ENCODE results near the gene BCAS3.

The BCAS3 gene

DNA sequence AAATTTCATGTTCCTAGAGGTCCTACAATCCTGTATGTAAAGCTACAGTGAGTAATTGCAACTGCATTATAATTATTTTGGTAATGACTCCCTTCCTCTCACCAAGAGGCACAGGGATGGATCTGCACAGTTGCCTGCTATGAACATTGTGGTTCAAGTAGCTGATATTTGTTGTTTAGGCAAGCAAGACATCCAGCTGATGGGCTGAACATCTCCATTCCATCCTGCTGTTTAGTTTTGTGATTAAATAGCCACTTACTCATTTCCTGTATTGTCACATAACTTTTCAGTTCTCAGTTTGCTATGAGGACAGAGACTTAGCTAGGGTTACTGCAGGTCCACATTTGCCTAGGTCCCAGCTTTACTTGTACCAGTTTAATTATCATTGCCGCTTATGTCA lies 540.8 kb downstream of the BCAS3 start:
- no peak overlapping the region for H3K27ac Mint-ChIP-seq
- no peaks in the 10 kb centered on the region for H3K27me3 Mint-ChIP-seq
- H3K9me3 Mint-ChIP-seq = no peaks in the 10 kb centered on the region
- H3K4me3 Mint-ChIP-seq = no peak overlapping the region
- H3K36me3 Mint-ChIP-seq (ENCODE audit: low read depth) = no peaks in the 10 kb centered on the region
- H3K4me1 Mint-ChIP-seq (ENCODE audit: low read depth) = peaks cover 38% of the 10 kb centered on the region
- no peak for DNase-seq

DNA sequence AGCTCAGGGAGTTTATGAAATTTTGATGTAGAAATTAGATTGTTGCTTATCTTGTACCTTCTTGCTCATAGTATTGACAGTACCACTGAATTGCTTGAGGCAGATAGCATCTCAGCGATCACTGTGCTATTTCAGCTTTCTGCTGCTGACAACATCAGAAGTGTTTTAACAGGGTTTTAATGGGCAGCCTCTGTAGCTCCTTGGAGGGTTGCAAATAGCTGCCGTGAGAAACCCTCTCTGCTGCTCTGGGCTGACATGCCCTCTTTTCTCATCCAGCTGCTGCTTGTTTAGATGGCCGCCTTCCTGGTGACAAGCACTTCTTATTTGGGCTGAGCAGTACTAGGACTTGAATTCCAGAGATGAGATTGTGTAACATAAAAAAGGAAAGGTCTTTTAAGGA lies 541.8 kb downstream of the BCAS3 start:
- H3K4me3 Mint-ChIP-seq = no peak overlapping the region
- no peaks in the 10 kb centered on the region for H3K9me3 Mint-ChIP-seq
- H3K27ac Mint-ChIP-seq = no peak overlapping the region
- peaks cover 41% of the 10 kb centered on the region for H3K4me1 Mint-ChIP-seq (ENCODE audit: low read depth)
- H3K36me3 Mint-ChIP-seq (ENCODE audit: low read depth) = no peaks in the 10 kb centered on the region
- H3K27me3 Mint-ChIP-seq = no peaks in the 10 kb centered on the region
- DNase-seq = no peak

DNA sequence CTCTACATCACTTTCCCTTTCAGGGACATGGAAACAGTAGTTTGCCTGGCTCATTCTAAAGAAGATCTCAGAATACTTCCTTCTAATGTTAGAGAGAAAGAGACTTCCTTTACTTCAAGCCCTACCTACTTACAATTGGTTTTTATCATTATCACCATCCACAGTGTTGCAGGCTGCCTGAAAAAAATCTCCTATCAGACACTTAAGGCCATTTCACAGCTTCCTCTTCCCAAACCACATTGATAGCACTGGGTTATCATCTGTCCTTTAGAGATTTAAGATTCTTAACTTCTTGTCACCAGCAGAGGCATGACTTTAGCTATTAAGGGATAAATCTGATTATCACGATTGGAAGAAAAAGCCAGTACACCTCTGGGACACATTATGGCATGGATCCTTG lies 543.5 kb downstream of the BCAS3 start:
- peaks cover 41% of the 10 kb centered on the region for H3K4me1 Mint-ChIP-seq (ENCODE audit: low read depth)

DNA sequence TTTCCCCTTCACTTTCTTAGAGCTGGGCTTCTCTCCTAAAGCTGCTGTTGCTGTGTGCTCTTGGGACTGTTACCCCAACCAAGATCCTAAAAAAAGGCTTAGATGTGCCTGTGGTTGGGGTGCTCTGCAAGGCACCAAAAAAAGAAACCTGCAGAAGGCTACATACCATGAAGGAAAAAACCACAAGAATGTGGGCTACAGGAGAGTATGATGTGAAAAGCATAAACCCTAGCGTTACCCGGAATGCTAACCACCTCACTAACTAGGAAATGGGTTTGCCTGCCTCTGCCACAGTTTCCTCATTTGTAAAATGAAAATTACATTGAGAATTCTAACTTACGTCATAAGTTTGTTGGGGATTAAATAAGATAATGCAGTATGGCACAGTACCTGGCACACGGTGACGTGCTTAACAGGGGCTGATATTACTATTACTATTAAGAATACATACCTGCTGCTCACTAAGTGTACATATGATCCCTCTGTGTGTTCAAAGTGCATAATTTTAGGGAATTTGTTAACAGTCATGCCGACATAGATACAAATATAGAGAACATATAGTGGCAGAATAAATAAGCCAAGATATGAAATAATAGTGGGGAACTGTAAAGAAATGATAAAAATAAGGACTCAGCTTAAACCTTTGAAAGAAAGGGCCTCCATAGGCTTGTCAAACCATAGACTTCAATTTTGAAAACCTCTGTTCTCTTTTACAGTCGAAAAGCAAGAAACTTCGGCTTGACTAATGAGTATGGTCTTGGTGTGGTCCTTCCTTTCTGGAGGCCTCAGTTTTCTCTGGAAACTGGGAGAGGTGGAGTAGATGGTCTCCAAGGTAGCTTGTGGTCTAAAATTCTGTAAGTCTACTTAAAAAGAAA lies 544.2 kb downstream of the BCAS3 start:
- Mint-ChIP-seq H3K9me3 (no peaks in the 10 kb centered on the region), H3K4me3 (peak overlapping the region; percentile 71), H3K27ac (peak overlapping the region; percentile 90), H3K4me1 (ENCODE audit: low read depth) (peaks cover 41% of the 10 kb centered on the region), H3K27me3 (no peaks in the 10 kb centered on the region), H3K36me3 (ENCODE audit: low read depth) (no peaks in the 10 kb centered on the region)
- no peak for DNase-seq

More for the DNA sequence above, 543.5 kb downstream of the BCAS3 start:
- Mint-ChIP-seq H3K27ac (peak overlapping the region; percentile 90), H3K27me3 (no peaks in the 10 kb centered on the region), H3K9me3 (no peaks in the 10 kb centered on the region), H3K36me3 (ENCODE audit: low read depth) (no peaks in the 10 kb centered on the region), H3K4me3 (no peak overlapping the region)
- DNase-seq = no peak

DNA sequence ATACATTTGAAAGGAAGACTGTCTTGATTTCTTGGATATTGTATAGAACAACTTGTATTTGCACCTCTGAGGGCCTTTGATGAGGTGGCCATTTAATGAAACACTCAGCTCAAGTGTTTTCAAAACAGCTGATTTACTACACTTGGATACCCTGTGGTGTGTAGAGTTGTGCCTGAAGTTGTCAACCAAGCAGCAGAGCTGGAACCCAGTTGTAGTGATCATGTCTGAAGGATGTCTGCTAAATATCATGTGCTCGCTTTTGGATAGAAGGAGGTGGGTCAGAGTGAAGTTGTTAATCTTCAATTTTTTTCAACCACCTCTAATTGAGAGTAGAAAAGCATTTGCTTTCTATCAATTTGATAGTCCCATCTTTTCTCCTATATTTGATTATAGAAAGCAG lies 546.1 kb downstream of the BCAS3 start:
- H3K4me1 Mint-ChIP-seq (ENCODE audit: low read depth) = peaks cover 35% of the 10 kb centered on the region
- H3K27me3 Mint-ChIP-seq = no peaks in the 10 kb centered on the region
- H3K36me3 Mint-ChIP-seq (ENCODE audit: low read depth) = no peaks in the 10 kb centered on the region
- no peak overlapping the region for H3K27ac Mint-ChIP-seq
- DNase-seq = no peak
- peak overlapping the region; percentile 40 for H3K4me3 Mint-ChIP-seq
- H3K9me3 Mint-ChIP-seq = no peaks in the 10 kb centered on the region

DNA sequence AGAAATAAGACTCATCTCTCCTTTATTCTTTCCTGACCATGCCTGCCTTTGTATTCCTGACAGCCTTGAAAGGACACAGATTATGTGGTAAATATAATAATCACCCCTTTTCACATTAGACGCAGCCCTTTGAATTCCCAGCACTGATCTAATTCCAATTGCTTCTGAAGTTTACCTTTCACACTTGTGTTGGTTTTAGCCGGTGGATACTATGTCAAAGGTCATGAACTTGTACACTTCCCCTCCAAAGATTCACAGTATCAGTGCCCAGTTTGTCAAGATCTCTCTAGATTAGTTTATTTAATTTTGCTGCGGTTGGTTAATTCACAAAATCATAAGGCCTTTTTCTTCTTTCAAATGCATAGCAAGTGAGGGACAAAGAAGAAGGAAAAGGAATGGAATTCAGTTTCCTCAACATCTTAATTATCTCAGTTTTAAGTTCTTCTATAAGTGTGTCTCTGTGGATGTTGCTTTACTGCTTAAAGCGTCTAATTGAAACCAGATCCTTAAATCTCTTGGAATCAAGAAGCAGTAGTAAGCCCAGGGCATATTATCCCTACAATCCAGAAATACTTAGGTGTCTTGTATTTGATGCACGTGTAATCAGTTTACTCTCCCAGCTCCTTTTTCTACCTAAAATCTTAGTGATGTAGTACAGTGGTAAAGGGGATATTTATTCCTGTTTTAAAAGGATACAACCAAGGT lies 547.7 kb downstream of the BCAS3 start:
- H3K27ac Mint-ChIP-seq = no peak overlapping the region

DNA sequence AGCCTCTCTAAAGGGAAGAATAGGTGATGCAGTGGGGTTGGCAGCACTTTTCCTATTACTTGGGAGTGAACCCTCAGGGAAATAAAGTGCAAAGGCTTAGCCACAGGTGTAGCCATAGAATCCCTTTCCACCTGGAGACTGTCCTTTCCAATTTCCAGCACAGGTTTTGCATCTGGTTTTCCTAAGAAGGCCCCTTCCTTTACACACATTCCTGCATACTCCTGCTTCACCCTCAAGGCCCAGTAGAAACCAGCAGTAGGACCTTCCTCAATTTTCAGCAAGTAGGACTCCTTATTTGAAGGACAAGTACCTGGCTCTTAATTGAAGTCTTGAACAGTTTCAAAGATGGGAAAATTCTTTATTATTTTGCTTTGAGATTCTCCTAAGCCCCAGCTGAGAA lies 550.2 kb downstream of the BCAS3 start:
- Mint-ChIP-seq H3K36me3 (ENCODE audit: low read depth) (no peaks in the 10 kb centered on the region), H3K4me1 (ENCODE audit: low read depth) (peaks cover 8% of the 10 kb centered on the region), H3K27ac (no peak overlapping the region), H3K9me3 (no peaks in the 10 kb centered on the region), H3K27me3 (no peaks in the 10 kb centered on the region), H3K4me3 (no peak overlapping the region)
- DNase-seq = no peak

More for the DNA sequence above, 547.7 kb downstream of the BCAS3 start:
- Mint-ChIP-seq H3K27me3 (no peaks in the 10 kb centered on the region), H3K36me3 (ENCODE audit: low read depth) (no peaks in the 10 kb centered on the region), H3K9me3 (no peaks in the 10 kb centered on the region), H3K4me3 (no peak overlapping the region), H3K4me1 (ENCODE audit: low read depth) (peaks cover 28% of the 10 kb centered on the region)
- no peak for DNase-seq

DNA sequence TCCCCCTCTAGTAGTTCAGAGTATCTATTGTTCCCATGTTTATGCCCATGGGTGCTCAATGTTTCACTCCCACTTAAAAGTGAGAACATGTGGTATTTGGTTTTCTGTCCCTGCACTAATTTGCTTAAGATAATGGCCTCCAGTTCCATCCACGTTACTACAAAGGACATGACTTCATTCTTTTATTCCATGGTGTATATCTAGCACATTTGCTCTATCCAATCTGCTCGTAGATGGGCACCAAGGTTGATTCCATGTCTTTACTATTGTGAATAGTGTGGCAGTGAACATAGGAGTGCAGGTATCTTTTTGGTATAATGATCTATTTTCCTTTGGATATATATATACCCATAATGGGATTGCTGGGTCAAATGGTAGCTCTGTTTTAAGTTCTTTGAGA lies 552.8 kb downstream of the BCAS3 start:
- H3K4me1 Mint-ChIP-seq (ENCODE audit: low read depth) = peaks cover 4% of the 10 kb centered on the region
- H3K27me3 Mint-ChIP-seq = no peaks in the 10 kb centered on the region
- no peak overlapping the region for H3K27ac Mint-ChIP-seq
- no peaks in the 10 kb centered on the region for H3K9me3 Mint-ChIP-seq
- no peak overlapping the region for H3K4me3 Mint-ChIP-seq
- no peaks in the 10 kb centered on the region for H3K36me3 Mint-ChIP-seq (ENCODE audit: low read depth)
- no peak for DNase-seq

DNA sequence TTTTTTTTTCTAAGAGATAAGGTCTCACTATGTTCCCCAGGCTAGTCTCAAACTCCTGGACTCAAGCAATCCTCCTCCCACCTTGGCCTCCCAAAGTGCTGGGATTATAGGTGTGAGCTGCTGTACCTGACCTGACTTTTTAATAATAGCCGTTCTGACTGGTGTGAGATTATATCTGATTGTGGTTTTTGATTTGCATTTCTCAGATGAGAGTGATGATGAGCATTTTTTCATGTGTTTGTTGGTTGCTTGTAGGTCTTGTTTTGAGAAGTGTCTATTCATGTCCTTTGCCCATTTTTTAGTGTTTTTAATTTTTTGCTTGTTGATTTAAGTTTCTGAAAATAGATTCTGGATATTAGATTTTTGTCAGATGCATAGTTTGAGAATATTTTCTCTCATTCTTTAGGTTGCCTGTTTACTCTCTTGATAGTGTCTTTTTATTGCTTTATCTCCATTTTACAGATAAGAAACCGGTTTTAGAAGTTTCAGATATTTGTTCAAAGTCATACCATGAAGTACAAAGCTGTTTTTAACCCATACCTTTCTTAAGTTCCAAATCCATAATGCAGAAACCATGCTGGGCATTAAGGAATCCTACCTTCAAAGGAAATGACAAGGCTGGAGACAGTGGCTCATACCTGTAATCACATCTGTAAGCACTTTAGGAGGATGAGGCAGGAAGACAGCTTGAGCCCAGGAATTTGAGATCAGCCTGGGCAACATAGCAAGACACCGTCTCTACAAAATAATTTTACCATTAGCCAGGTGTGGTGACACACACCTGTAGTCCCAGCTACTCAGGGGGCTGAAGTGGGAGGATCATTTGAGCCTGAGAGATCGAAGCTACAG lies 553.5 kb downstream of the BCAS3 start:
- H3K27me3 Mint-ChIP-seq = no peaks in the 10 kb centered on the region
- no peak for DNase-seq
- no peaks in the 10 kb centered on the region for H3K9me3 Mint-ChIP-seq
- H3K36me3 Mint-ChIP-seq (ENCODE audit: low read depth) = no peaks in the 10 kb centered on the region
- no peak overlapping the region for H3K27ac Mint-ChIP-seq
- H3K4me1 Mint-ChIP-seq (ENCODE audit: low read depth) = peaks cover 4% of the 10 kb centered on the region
- H3K4me3 Mint-ChIP-seq = no peak overlapping the region

DNA sequence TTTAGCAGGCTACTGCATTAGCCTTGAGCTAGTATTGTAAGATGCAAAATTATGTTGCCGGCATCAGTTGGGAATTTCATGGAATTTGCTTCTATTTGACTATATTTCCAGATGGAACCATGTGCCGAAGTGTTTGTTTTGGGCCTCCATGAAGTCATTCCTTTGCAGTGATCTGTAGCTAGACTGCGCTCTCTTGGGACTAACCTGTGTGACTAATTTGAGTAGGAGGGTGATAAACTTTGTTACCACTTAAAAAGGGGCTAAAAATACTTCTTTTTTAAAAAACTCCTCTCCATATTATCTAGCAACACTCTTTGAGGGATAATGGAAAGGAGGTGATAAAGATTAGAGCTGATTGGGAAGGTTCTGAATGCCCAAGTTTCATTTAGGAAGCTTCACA lies 555.2 kb downstream of the BCAS3 start:
- DNase-seq = no peak
- H3K9me3 Mint-ChIP-seq = peaks cover 3% of the 10 kb centered on the region
- H3K36me3 Mint-ChIP-seq (ENCODE audit: low read depth) = no peaks in the 10 kb centered on the region
- H3K27me3 Mint-ChIP-seq = no peaks in the 10 kb centered on the region
- no peak overlapping the region for H3K4me3 Mint-ChIP-seq
- H3K4me1 Mint-ChIP-seq (ENCODE audit: low read depth) = peaks cover 4% of the 10 kb centered on the region
- H3K27ac Mint-ChIP-seq = no peak overlapping the region

DNA sequence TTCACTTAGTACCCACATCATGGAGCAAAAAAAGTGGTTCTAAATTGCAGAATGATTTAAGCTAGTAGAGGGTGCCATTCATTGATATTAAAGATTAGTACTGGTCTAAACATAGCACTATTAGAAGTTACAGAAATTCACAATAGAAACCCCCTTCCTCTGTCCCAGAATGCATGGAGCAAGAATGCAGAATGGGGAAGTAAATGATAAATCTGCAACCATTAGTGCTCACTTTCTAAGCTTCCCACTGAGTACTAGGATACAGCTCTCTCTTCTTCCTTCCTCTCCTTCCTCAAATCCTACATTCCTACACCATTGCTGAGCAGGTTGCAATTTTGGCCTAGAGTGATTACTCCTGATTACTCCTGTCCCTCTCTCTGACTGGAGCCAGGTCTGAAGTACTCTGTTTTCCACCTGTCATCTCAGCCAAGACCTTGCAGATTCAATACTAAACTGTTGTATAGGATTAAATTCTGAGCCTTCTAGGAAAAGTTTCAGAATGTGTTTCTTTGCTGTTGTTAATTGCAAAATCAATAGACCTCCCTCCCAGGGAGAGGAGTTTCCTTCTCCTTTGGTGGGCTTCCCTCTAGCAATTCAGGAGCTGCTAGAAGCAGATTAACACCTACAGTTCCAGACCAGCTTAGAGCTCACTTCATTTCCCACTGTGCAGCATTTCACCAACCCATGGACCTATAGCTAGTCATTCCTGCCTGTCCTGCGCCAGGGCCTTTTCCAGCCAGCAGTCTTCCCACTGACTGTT lies 556.5 kb downstream of the BCAS3 start:
- Mint-ChIP-seq H3K27ac (no peak overlapping the region), H3K4me1 (ENCODE audit: low read depth) (peaks cover 12% of the 10 kb centered on the region), H3K27me3 (no peaks in the 10 kb centered on the region), H3K4me3 (no peak overlapping the region), H3K9me3 (peaks cover 3% of the 10 kb centered on the region), H3K36me3 (ENCODE audit: low read depth) (no peaks in the 10 kb centered on the region)
- no peak for DNase-seq

DNA sequence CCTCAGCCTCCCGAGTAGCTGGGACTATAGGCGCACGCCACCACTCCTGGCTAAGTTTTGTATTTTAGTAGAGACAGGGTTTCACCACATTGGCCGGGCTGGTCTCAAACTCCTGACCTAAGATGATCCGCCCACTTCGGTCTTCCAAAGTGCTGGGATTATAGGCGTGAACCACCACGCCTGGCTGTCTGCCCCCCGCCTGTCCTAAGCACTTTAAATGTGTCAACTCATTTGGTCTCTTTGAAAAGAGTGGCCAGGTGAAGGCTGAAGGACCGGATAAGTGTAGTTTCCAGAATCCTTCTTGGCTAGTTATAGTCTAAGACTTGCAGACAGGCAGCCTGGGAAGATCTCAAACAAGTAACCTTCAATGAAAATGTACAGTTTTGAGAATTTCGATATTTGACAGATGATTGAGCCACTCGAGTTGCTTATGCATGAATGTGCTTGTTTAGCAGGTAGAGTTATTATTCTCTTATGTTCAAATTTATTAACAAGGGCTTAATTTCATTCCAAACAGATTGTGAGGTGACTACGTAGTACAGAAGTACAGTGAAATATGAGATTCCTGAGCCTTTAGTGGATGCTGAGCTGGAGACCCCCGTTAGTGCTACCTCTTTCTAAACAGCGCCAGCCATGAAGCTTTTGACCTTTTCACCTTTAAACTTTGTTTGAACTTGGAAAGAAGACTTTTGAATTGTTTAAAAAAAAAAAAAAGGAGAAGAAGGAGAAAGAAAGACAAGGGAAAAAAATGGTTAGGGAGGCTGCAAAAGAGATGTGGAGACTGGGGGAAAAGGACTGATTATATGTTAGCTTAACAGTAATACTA lies 557.6 kb downstream of the BCAS3 start:
- Mint-ChIP-seq H3K9me3 (peaks cover 3% of the 10 kb centered on the region), H3K4me1 (ENCODE audit: low read depth) (peaks cover 20% of the 10 kb centered on the region), H3K27me3 (no peaks in the 10 kb centered on the region), H3K36me3 (ENCODE audit: low read depth) (no peaks in the 10 kb centered on the region), H3K4me3 (no peak overlapping the region), H3K27ac (no peak overlapping the region)
- no peak for DNase-seq

DNA sequence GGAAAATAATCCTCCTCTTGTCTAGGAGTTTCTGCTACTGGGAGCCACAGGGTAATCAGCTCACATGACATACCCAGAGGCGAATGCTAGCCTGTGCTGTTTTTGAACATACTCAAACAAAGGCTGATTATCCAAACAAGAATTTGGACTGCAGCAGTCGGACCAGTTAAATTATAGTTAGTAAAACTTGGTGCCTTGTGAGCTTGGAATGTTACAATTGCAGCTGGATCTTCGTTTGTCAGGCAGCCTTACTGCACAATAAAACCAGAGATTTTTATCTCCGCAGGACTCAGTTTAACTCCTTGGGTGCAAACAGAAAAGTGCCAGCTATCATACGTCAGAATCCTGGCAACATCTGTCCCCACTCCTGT lies 558.2 kb downstream of the BCAS3 start:
- H3K4me3 Mint-ChIP-seq = no peak overlapping the region
- no peak for DNase-seq
- no peaks in the 10 kb centered on the region for H3K27me3 Mint-ChIP-seq
- H3K36me3 Mint-ChIP-seq (ENCODE audit: low read depth) = no peaks in the 10 kb centered on the region
- H3K27ac Mint-ChIP-seq = no peak overlapping the region
- H3K4me1 Mint-ChIP-seq (ENCODE audit: low read depth) = peaks cover 23% of the 10 kb centered on the region
- H3K9me3 Mint-ChIP-seq = peaks cover 3% of the 10 kb centered on the region

All from activated T-cell treated with anti-CD3 and anti-CD28 coated beads, Interleukin-2, amount 50 U/mL, for 24 hours (primary cell).